PC-9 (cell line): ENCODE measurements around the gene EVPL. TPM values are rescaled to one million over a fixed set of nuclear protein-coding genes. Genes with fewer than 3 reads are reported as not detected.
A peak's percentile ranks its signal among the peaks of the same experiment; 100 is the strongest.

ENCODE experiments used
- BruUV-seq: library from RNA; stranded (reverse); fragments of 400-500 nt; replicated peaks from 2 replicates; lab custom pipeline; 2021; lab: Mats Ljungman, UMichigan
- CTCF ChIA-PET: fragments of 300-600 bp; sonication (Branson Sonifier 250); formaldehyde crosslinking; loops from one replicate; lab custom pipeline; 2022; ENCODE audit warnings: antibody characterized with exemption; lab: Charles Lee
- POLR2A ChIA-PET: fragments of 300-600 bp; sonication (Branson Sonifier 250); formaldehyde crosslinking; loops from one replicate; lab custom pipeline; 2022; ENCODE audit warnings: antibody characterized with exemption; ENCODE audit not compliant: unreplicated experiment; lab: Charles Lee
- DNase-seq, 2 experiments: peaks; one replicate each; pipeline versions ENCODE4 v3.0.0 to v3.0.0-alpha.2; 2015 to 2022; ENCODE audit warnings: mixed read lengths in 1 of 2
- H2AFZ ChIP-seq: fragments of 200-600 bp; sonication (generic); 2 replicates; pipeline ENCODE4 v1.8.1; 2017; ENCODE audit warnings: antibody characterized with exemption
- H3F3A ChIP-seq: fragments of 200-600 bp; sonication (generic); 2 replicates; pipeline ENCODE4 v1.8.1; 2017; ENCODE audit warnings: antibody characterized with exemption, mild to moderate bottlenecking, low read depth; ENCODE audit not compliant: insufficient read depth
- H3K27ac ChIP-seq: fragments of 200-600 bp; sonication (generic); 2 replicates; pipeline ENCODE4 v1.6.1; 2016; ENCODE audit warnings: mixed run types
- H3K27me3 ChIP-seq: fragments of 200-600 bp; sonication (generic); 2 replicates; pipeline ENCODE4 v1.6.1; 2016; ENCODE audit warnings: low read depth, mixed run types; ENCODE audit not compliant: insufficient read depth
- H3K36me3 ChIP-seq: fragments of 200-600 bp; sonication (generic); 2 replicates; pipeline ENCODE4 v1.6.1; 2016; ENCODE audit warnings: low read depth, mixed run types
- H3K4me1 ChIP-seq: fragments of 200-600 bp; sonication (generic); replicated peaks from 2 replicates; pipeline ENCODE4 v1.6.1; 2016; ENCODE audit warnings: mixed run types; ENCODE audit not compliant: insufficient read depth
- H3K4me2 ChIP-seq: fragments of 200-600 bp; sonication (generic); 2 replicates; pipeline ENCODE4 v1.6.1; 2017; ENCODE audit warnings: mixed run types
- H3K4me3 ChIP-seq: fragments of 200-600 bp; sonication (generic); 2 replicates; pipeline ENCODE4 v1.6.1; 2016; ENCODE audit warnings: mixed run types
- H3K79me2 ChIP-seq: fragments of 200-600 bp; sonication (generic); 2 replicates; pipeline ENCODE4 v1.6.1; 2017; ENCODE audit warnings: low read depth, mixed run types
- H3K9me2 ChIP-seq: fragments of 200-600 bp; sonication (generic); 2 replicates; pipeline ENCODE4 v1.8.1; 2017; ENCODE audit warnings: mild to moderate bottlenecking; ENCODE audit not compliant: insufficient read depth
- H3K9me3 ChIP-seq: fragments of 200-600 bp; sonication (generic); 2 replicates; pipeline ENCODE4 v1.8.1; 2016; ENCODE audit warnings: low read depth; ENCODE audit not compliant: insufficient read depth
- H4K20me1 ChIP-seq: fragments of 200-600 bp; sonication (generic); 2 replicates; pipeline ENCODE4 v1.8.1; 2017; ENCODE audit not compliant: insufficient read depth
- EZH2 ChIP-seq: fragments of 200-600 bp; sonication (generic); IDR thresholded peaks from 2 replicates; pipeline ENCODE4 v1.8.0; 2017; ENCODE audit warnings: antibody characterized with exemption, low read depth
- intact Hi-C: fragments of 100-400 bp; cut with micrococcal nuclease; formaldehyde crosslinking; loops from one replicate; pipeline ENCODE4 v1.10.0; 2022; ENCODE audit not compliant: unreplicated experiment
- total RNA-seq: library from RNA; stranded (reverse); gene quantifications from 2 replicates; pipeline ENCODE4 v1.2.3, GENCODE V29; 2021
- TF ChIP-seq, protein P1 (sequence below): fragments of 200-600 bp; sonication (generic); conservative IDR thresholded peaks from 2 replicates; pipeline ENCODE4 v1.6.1; 2017; ENCODE audit warnings: mixed run types, antibody characterized with exemption, mild to moderate bottlenecking, moderate library complexity

The EVPL gene
- total RNA-seq, 1 experiment from 2014 or later = 60.8 TPM

DNA sequence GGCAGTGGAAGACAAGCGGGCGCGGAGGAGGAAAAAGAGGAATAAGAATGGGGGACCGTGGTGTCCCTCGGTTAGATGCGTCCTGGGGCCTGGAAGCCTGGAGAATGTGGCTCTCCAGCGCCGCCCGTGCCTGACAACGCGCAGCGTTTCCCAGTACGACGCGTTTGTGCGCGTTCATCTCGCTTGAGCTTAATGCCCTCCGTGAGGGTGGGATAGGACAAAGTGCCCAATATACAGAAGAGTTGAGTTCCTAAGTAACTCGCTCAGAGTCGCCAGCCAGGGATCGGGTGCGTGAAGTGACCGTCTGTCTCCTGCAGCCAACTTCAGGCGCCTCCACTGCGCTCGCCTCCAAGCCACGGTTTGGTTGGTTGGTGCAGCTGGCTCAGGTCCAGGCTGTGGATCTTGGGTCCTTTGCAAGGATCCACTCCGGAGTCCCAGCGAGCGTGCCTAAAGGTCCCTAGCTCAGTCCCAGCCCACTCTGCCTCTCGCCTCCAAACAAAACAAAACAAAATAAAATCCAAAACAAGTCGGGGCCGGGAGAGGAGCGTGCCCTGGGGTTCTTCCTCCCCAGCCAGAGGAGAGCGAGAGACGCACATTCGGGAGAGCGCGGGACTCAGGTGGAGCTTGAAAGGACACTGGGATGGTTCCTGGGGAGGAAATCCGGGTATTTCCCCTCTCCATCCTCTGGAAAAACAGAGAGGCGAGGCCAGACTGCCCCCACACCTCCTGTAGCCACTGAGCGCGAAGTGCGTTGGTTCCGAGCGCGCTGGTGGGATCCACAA, 48.4 kb upstream of the EVPL start:
- BruUV-seq = no TSS peak
- ChIA-PET POLR2A (interaction anchor here (0.5 kb wide), 1 partner anchor 51 kb away, joined by 3 read pairs; no protein-coding TSS in a partner anchor), CTCF (no interaction called here)
- H2AFZ ChIP-seq = no peak overlapping the region
- H4K20me1 ChIP-seq = peaks cover 9% of the 10 kb centered on the region; the same call in 1 of the 2 replicates
- TF ChIP-seq, protein P1, sequence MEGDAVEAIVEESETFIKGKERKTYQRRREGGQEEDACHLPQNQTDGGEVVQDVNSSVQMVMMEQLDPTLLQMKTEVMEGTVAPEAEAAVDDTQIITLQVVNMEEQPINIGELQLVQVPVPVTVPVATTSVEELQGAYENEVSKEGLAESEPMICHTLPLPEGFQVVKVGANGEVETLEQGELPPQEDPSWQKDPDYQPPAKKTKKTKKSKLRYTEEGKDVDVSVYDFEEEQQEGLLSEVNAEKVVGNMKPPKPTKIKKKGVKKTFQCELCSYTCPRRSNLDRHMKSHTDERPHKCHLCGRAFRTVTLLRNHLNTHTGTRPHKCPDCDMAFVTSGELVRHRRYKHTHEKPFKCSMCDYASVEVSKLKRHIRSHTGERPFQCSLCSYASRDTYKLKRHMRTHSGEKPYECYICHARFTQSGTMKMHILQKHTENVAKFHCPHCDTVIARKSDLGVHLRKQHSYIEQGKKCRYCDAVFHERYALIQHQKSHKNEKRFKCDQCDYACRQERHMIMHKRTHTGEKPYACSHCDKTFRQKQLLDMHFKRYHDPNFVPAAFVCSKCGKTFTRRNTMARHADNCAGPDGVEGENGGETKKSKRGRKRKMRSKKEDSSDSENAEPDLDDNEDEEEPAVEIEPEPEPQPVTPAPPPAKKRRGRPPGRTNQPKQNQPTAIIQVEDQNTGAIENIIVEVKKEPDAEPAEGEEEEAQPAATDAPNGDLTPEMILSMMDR = no peak
- TF ChIP-seq EZH2 = no peak
- H3K9me3 ChIP-seq = no peaks in the 10 kb centered on the region
- H3K4me2 ChIP-seq = peak overlapping the region; percentile 31; the same call in 1 of the 2 replicates
- DNase-seq = no peak
- H3K79me2 ChIP-seq = peaks cover 21% of the 10 kb centered on the region
- H3F3A ChIP-seq = no peaks in the 10 kb centered on the region
- H3K4me3 ChIP-seq = no peak overlapping the region
- no peaks in the 10 kb centered on the region; the same call in 1 of the 2 replicates for H3K27me3 ChIP-seq
- no peaks in the 10 kb centered on the region for H3K9me2 ChIP-seq
- no peak overlapping the region for H3K27ac ChIP-seq
- intact Hi-C loops = no loop called here
- no peaks in the 10 kb centered on the region for H3K36me3 ChIP-seq
- peaks cover 7% of the 10 kb centered on the region; the same call in 1 of the 2 replicates for H3K4me1 ChIP-seq

DNA sequence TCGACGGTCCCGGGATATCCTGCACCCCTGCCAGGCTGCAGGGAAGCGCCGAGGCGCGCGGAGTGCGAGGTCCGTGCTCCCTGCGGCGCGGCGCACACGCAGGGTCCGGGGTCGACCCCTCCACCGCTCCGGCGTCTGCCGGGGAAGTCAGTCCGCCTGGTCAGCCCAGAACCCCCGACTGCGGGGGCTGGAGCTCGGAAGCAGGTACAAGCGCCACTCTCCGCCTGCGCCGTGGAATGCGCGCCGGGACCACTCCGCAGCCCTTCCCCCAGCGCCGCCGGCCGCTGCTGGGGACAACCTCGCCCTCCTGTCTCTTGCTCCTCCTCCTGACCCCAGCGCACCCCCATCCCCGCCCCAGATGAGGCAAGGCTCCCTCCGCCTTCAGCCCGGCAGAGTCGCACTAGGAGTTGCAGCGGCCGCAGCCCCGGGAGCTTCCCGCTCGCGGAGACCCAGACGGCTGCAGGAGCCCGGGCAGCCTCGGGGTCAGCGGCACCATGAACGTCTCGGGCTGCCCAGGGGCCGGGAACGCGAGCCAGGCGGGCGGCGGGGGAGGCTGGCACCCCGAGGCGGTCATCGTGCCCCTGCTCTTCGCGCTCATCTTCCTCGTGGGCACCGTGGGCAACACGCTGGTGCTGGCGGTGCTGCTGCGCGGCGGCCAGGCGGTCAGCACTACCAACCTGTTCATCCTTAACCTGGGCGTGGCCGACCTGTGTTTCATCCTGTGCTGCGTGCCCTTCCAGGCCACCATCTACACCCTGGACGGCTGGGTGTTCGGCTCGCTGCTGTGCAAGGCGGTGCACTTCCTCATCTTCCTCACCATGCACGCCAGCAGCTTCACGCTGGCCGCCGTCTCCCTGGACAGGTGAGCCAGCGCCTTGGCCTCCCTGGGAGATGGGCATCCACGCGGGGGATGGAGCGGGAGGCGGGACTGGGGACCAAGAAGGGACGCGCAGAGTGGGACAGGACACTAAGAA, 47.6 kb upstream of the EVPL start, which contains the start of gene GALR2:
TSS of gene GALR2 (plus strand) at position 392 of the 974 bp plus-strand sequence. CDS start at position 495, 103 bp downstream.
- Histone ChIP-seq H3K27me3 (no peaks in the 10 kb centered on the region; the same call in 1 of the 2 replicates), H3K9me2 (no peaks in the 10 kb centered on the region), H3K9me3 (no peaks in the 10 kb centered on the region), H3F3A (no peaks in the 10 kb centered on the region), H2AFZ (no peak within 1 kb of the TSS), H3K4me3 (no peak within 1 kb of the TSS), H3K4me2 (peak within 1 kb of the TSS; percentile 31; the same call in 1 of the 2 replicates), H3K36me3 (no peaks in the 10 kb centered on the region), H3K27ac (no peak within 1 kb of the TSS), H4K20me1 (peaks cover 9% of the 10 kb centered on the region; the same call in 1 of the 2 replicates), H3K4me1 (peaks cover 9% of the 10 kb centered on the region; the same call in 1 of the 2 replicates), H3K79me2 (peaks cover 30% of the 10 kb centered on the region)
- DNase-seq = no peak
- ChIA-PET POLR2A (interaction anchor here (0.5 kb wide), 1 partner anchor 52 kb away, joined by 3 read pairs; no protein-coding TSS in a partner anchor), CTCF (no interaction called here)
- no TSS peak for BruUV-seq
- no peak for TF ChIP-seq EZH2
- TF ChIP-seq, protein P1 = no peak
- intact Hi-C loops = no loop called here
